Stomach (tissue), 19 donors: Measurements from ENCODE around the gene RGS18. TPM values are rescaled to one million over a fixed set of nuclear protein-coding genes. Genes with fewer than 3 reads are reported as not detected.
A peak's percentile ranks its signal among the peaks of the same experiment; 100 is the strongest.

Experiments used
- DNase-seq, 2 donors: peaks; one replicate each; pipeline versions ENCODE4 v3.0.0 to v3.0.0-alpha.2; 2013 to 2019
- H3K27ac ChIP-seq, 5 donors: fragments of 200-600 bp in 4 of 5; sonication (generic) in 4 of 5; one replicate each; pipeline ENCODE4 v1.5.1; 2013 to 2019; ENCODE audit warnings: mild to moderate bottlenecking in 1 of 5, moderate library complexity in 1 of 5
- H3K27me3 ChIP-seq, 3 donors: fragments of 200-600 bp; sonication (generic); one replicate each; pipeline ENCODE4 v1.5.1; 2017 to 2019; ENCODE audit warnings: mixed run types in 1 of 3
- H3K36me3 ChIP-seq, 4 donors: fragments of 200-600 bp; sonication (generic); 1 replicate in 3 of 4; 2 replicates in 1 of 4; pipeline ENCODE4 v1.5.1; 2016 to 2019
- H3K4me1 ChIP-seq, 4 donors: fragments of 200-600 bp; sonication (generic); one replicate each; pipeline ENCODE4 v1.5.1; 2016 to 2019
- H3K4me3 ChIP-seq, 4 donors: fragments of 200-600 bp; sonication (generic) in 3 of 4; one replicate each; pipeline ENCODE4 v1.5.1; 2016 to 2019; ENCODE audit warnings: mild to moderate bottlenecking in 1 of 4
- H3K9me3 ChIP-seq, 4 donors: fragments of 200-600 bp; sonication (generic); one replicate each; pipeline ENCODE4 v1.5.1; 2016 to 2019
- CTCF ChIP-seq, 7 experiments: fragments of 450-650 bp in 4 of 7; fragments of 200-600 bp in 3 of 7; sonication (generic) in 3 of 7; IDR thresholded peaks; one replicate each; pipeline ENCODE4 v1.5.1; 2016 to 2019; ENCODE audit warnings: antibody characterized with exemption in 7 of 7, control low read depth in 2 of 7, mild to moderate bottlenecking in 1 of 7
- EP300 ChIP-seq: sonication (generic); formaldehyde crosslinking; IDR thresholded peaks from one replicate; pipeline ENCODE4 v1.6.1; 2017; ENCODE audit warnings: antibody characterized with exemption
- POLR2A ChIP-seq, 4 donors: fragments of 450-650 bp; IDR thresholded peaks; one replicate each; pipeline ENCODE4 v1.6.1; 2016; ENCODE audit warnings: antibody characterized with exemption in 4 of 4, control low read depth in 2 of 4, mild to moderate bottlenecking in 1 of 4, moderate library complexity in 1 of 4
- POLR2AphosphoS5 ChIP-seq, 3 donors: sonication (generic); formaldehyde crosslinking; IDR thresholded peaks; one replicate each; pipeline ENCODE4 v1.6.1; 2016; ENCODE audit warnings: antibody characterized with exemption in 3 of 3
- WGBS, 5 donors: extraction: QIAGEN DNeasy Blood & Tissue Kit in 3 of 5; methylation state at CpG; one replicate each; pipeline versions ENCODE4 v1.1.5 to v1.1.7; 2013 to 2018; 5-methylcytosine and 5-hydroxymethylcytosine counted together
- intact Hi-C: fragments of 100-400 bp; cut with DNase I; formaldehyde crosslinking; loops from one replicate; pipeline ENCODE4 v1.15.1; 2023; ENCODE audit warnings: low total_unique reads
- long read RNA-seq, 10 donors: transcript quantifications; one replicate each; lab custom pipeline, GENCODE V29; 2026
- polyA plus RNA-seq, 3 donors: library from polyadenylated mRNA; stranded (reverse); fragments of 200-250 nt; gene quantifications; one replicate each; pipeline ENCODE4 v1.2.3, GENCODE V29; 2013
- total RNA-seq, 5 donors: library from RNA; depleted of rRNA; stranded (reverse); fragments of >200 nt; gene quantifications; one replicate each; pipeline versions ENCODE4 v1.1.0 to v1.2.3, GENCODE V29; 2014 to 2016
- donor health status: healthy with polysubstance abuse.
- donor health status: Bipolar disorder and iron deficiency.
- donor health status: healthy.

RGS18 gene
- 1 to 10 TPM in 3 of 5 donors, not detected in 2; 2.5 to 4.0 (median 3.6) TPM for total RNA-seq
- 1 to 10 TPM in 2 of 3 donors, under 1 TPM in 1; 0.38 to 3.8 (median 1.8) TPM for polyA plus RNA-seq
- long read RNA-seq, donor 1, partial matches to known transcripts, result 0 of 1 reads
- long read RNA-seq, donor 1, other reads (novel, unspliced or antisense), result 0 of 1 reads
- long read RNA-seq, donor 2, partial matches to known transcripts, result 0 of 1 reads
- long read RNA-seq, donor 2, other reads (novel, unspliced or antisense), result 0 of 1 reads
- long read RNA-seq, donor 3, result 0 reads
- long read RNA-seq, donor 4, result 0 reads
- long read RNA-seq, donor 5, result 0 reads
- long read RNA-seq, donor 6, result 0 reads
- long read RNA-seq, donor 7, result 0 reads
- long read RNA-seq, donor 8, result 0 reads
- long read RNA-seq, donor 9, result 0 reads
- long read RNA-seq, donor 10, result 0 reads

GRCh38 chr1:192158181-192158580 is at the start of gene RGS18:
Gene RGS18 (plus strand): TSS chr1:192158462. CDS start chr1:192158638, 176 bp downstream.
- no peaks in the 10 kb centered on the region for H3K36me3 ChIP-seq
- 42 to 58% (median 57%) methylated on average over 3 of the region's 3 CpGs for WGBS, 5 donors
- TF ChIP-seq POLR2AphosphoS5 (IDR thresholded peaks at IDR 0.05) (peak in 1 of 3 donors; percentile 14), POLR2A (IDR thresholded peaks at IDR 0.05) (no peak)
- H3K27me3 ChIP-seq, result no peaks in the 10 kb centered on the region
- no peaks in the 10 kb centered on the region for H3K4me1 ChIP-seq
- peak within 1 kb of the TSS in 2 of 5 donors; percentile 50 to 65 for H3K27ac ChIP-seq
- no peaks in the 10 kb centered on the region for H3K9me3 ChIP-seq
- DNase-seq, result peak in 1 of 2 donors; percentile 25
- intact Hi-C loops, result no loop called here
- H3K4me3 ChIP-seq, result peak within 1 kb of the TSS in 1 of 4 donors; percentile 8

GRCh38 chr1:192109576-192109975 is 48.7 kb upstream of the RGS18 start:
- intact Hi-C loops, result no loop called here
- Histone ChIP-seq H3K36me3 (no peaks in the 10 kb centered on the region), H3K4me1 (no peaks in the 10 kb centered on the region), H3K27me3 (no peaks in the 10 kb centered on the region), H3K27ac (no peak overlapping the region), H3K4me3 (no peak overlapping the region), H3K9me3 (no peaks in the 10 kb centered on the region)
- TF ChIP-seq POLR2AphosphoS5 (IDR thresholded peaks at IDR 0.05) (no peak), EP300 (no peak)
- DNase-seq, result no peak
- 85 to 98% (median 92%) methylated on average over 2 of the region's 2 CpGs for WGBS, 5 donors

- no peak overlapping the region for H3K27ac ChIP-seq
- TF ChIP-seq POLR2A (IDR thresholded peaks at IDR 0.05) (no peak), EP300 (no peak), CTCF (IDR thresholded peaks at IDR 0.05) (no peak)
- no peak overlapping the region for H3K4me3 ChIP-seq
- no peak for DNase-seq
- H3K9me3 ChIP-seq, result no peaks in the 10 kb centered on the region
- WGBS, 5 donors, result 86 to 90% (median 89%) methylated on average over 3 of the region's 3 CpGs
- intact Hi-C loops, result no loop called here
- no peaks in the 10 kb centered on the region for H3K36me3 ChIP-seq
- no peaks in the 10 kb centered on the region for H3K27me3 ChIP-seq
- no peaks in the 10 kb centered on the region for H3K4me1 ChIP-seq
Observed at GRCh38 chr1:192115000-192115399, 43.3 kb upstream of the RGS18 start.

- 50 to 74% (median 63%) methylated on average over 2 of the region's 2 CpGs for WGBS, 5 donors
- Histone ChIP-seq H3K4me3 (no peak overlapping the region), H3K27me3 (no peaks in the 10 kb centered on the region), H3K27ac (no peak overlapping the region), H3K36me3 (no peaks in the 10 kb centered on the region), H3K4me1 (no peaks in the 10 kb centered on the region), H3K9me3 (no peaks in the 10 kb centered on the region)
- intact Hi-C loops, result no loop called here
- no peak for TF ChIP-seq EP300
- no peak for DNase-seq
Observed at GRCh38 chr1:192118881-192119405, 39.3 kb upstream of the RGS18 start.

GRCh38 chr1:192119701-192120100 is 38.6 kb upstream of the RGS18 start:
- Histone ChIP-seq H3K27me3 (no peaks in the 10 kb centered on the region), H3K4me1 (no peaks in the 10 kb centered on the region), H3K36me3 (no peaks in the 10 kb centered on the region), H3K9me3 (no peaks in the 10 kb centered on the region), H3K4me3 (no peak overlapping the region), H3K27ac (no peak overlapping the region)
- intact Hi-C loops, result no loop called here
- no peak for DNase-seq
- TF ChIP-seq CTCF (IDR thresholded peaks at IDR 0.05) (no peak), POLR2A (IDR thresholded peaks at IDR 0.05) (no peak), EP300 (no peak), POLR2AphosphoS5 (IDR thresholded peaks at IDR 0.05) (no peak)
- WGBS, 5 donors, result 84 to 97% (median 91%) methylated on average over 2 of the region's 2 CpGs

- Histone ChIP-seq H3K4me3 (no peak overlapping the region), H3K9me3 (no peaks in the 10 kb centered on the region), H3K27me3 (no peaks in the 10 kb centered on the region), H3K36me3 (no peaks in the 10 kb centered on the region), H3K27ac (no peak overlapping the region), H3K4me1 (no peaks in the 10 kb centered on the region)
- TF ChIP-seq CTCF (IDR thresholded peaks at IDR 0.05) (no peak), POLR2A (IDR thresholded peaks at IDR 0.05) (no peak), EP300 (no peak), POLR2AphosphoS5 (IDR thresholded peaks at IDR 0.05) (no peak)
- DNase-seq, result no peak
- intact Hi-C loops, result no loop called here
Observed at GRCh38 chr1:192122668-192123067, 35.6 kb upstream of the RGS18 start.
